CD4-positive, alpha-beta T cell treated with Interleukin-2 at 100 ng/mL for 4 hours (primary cell): ENCODE data around the gene A1CF.
"Not testable (repeated sequence)": the region's sequence is repeated elsewhere in the genome, so short reads cannot be mapped to it uniquely, and the experiment has no call there.

Source experiments
- DNase-seq: peaks from one replicate; pipeline ENCODE4 v3.0.0-alpha.2; 2020; ENCODE audit warnings: low spot score

Gene A1CF, protein sequence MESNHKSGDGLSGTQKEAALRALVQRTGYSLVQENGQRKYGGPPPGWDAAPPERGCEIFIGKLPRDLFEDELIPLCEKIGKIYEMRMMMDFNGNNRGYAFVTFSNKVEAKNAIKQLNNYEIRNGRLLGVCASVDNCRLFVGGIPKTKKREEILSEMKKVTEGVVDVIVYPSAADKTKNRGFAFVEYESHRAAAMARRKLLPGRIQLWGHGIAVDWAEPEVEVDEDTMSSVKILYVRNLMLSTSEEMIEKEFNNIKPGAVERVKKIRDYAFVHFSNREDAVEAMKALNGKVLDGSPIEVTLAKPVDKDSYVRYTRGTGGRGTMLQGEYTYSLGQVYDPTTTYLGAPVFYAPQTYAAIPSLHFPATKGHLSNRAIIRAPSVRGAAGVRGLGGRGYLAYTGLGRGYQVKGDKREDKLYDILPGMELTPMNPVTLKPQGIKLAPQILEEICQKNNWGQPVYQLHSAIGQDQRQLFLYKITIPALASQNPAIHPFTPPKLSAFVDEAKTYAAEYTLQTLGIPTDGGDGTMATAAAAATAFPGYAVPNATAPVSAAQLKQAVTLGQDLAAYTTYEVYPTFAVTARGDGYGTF

GRCh38 chr10:50885097-50885859, at the start of gene A1CF:
Gene A1CF (minus strand): TSS chr10:50885627. CDS start chr10:50859940, 25,687 bp downstream.
- DNase-seq: no peak

DNA sequence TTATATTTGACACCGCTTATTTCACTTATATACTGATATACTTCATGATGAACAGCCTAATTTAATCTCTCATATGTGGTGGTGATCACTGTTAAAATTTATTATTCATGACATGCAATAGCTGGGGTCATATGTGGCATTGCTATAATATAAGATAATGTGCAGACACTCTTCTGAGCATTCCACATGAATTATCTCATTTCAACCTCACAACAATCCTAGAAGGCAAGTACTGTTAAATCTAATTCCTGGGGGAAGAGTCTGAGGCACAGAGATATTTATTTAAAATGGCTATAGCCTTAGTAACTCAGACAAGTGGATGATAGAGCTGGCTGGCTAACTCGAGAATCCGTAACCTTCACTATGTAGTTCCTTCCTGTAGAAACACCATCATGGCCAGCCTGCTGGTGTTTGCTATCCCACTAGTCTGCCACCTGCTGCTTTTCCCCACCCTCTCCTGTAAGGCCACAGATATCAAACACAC, 46.6 kb upstream of the A1CF start:
- DNase-seq: no peak

GRCh38 chr10:50929670-50930069, 44.2 kb upstream of the A1CF start:
- DNase-seq: no peak

- no peak for DNase-seq
Measured at GRCh38 chr10:50928190-50928552, 42.7 kb upstream of the A1CF start.

GRCh38 chr10:50927522-50928189, 42.2 kb upstream of the A1CF start:
- no peak for DNase-seq

GRCh38 chr10:50923471-50923870, 38.0 kb upstream of the A1CF start:
- DNase-seq: not testable (repeated sequence)

- no peak for DNase-seq
Measured at GRCh38 chr10:50919010-50919409, 33.6 kb upstream of the A1CF start.

DNA sequence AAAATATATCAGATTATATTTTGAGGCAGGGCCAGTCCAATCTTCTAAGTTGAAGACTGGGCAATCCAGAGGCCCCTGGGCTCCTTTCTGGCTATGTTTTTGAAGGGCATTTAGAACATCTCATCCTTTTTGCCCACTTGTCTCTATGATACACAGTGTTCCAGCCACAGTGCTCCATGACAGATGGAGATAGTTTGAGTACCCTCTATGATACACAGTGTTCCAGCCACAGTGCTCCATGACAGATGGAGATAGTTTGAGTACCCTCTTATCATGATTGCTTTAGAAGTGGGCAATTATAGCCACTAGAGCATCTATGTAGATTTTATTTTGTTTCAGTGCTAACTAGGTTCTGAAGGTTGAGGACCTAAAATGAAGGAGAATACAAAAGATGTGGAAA, 33.1 kb upstream of the A1CF start:
- DNase-seq: no peak

- DNase-seq: no peak
Measured at GRCh38 chr10:50917486-50917885, 32.1 kb upstream of the A1CF start.

GRCh38 chr10:50909334-50910014, 24.0 kb upstream of the A1CF start:
- no peak for DNase-seq

GRCh38 chr10:50908366-50908765, 22.9 kb upstream of the A1CF start:
- DNase-seq: no peak

DNA sequence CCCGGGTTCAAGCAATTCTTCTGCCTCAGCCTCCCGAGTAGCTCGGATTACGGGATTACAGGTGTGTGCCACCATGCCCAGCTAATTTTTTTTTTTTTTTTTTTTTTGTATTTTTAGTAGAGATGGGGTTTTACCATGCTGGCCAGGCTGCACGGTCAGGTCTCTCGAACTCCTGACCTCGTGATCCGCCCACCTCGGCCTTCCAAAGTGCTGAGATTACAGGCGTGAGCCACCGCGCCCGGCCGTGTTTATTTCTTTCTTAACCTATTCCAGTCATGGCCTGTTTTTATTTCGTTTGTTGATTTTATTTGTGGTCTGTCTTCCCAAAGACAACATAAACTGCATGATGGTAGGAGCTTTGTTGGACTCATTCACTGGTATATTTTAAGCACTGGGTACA, 20.4 kb upstream of the A1CF start:
- DNase-seq: not testable (repeated sequence)

DNA sequence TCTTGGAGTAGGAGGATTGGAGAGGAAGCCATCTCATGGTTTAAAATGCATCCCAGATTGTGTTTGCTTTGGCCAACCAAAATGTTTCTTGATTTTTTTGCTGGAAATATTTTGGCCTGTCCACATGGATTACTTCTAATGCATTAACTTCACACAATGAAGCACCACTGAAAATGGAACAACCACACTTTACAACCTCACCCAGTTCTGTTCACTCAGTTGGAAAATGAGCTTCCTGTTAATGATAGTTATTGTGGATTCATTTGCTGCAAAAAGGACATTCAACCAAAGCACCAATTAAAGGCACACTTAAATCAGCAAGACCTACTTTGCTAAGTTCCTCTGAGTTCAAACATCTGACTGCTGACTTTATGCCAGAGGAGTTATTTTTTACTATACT, 11.3 kb upstream of the A1CF start:
- DNase-seq: no peak

GRCh38 chr10:50894312-50894711, 8.9 kb upstream of the A1CF start:
- no peak for DNase-seq

DNA sequence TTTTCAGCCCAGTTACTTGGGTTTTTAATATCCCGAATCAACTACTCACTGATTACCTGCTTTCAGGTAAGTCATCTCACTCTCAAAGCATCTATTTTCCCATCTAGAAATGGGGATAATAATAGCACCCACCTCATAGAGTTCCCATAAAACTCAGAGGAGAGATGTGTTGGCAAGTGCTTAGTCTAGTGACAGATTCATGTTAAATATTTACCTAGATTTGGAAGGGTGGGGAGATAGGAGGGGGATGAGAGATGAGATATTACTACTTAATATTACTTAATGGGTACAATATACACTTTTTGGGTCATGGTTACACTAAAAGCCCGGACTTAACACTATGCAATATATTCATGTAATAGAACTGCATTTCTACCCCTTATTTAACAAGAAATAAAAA, 7.0 kb upstream of the A1CF start:
- DNase-seq: no peak

DNA sequence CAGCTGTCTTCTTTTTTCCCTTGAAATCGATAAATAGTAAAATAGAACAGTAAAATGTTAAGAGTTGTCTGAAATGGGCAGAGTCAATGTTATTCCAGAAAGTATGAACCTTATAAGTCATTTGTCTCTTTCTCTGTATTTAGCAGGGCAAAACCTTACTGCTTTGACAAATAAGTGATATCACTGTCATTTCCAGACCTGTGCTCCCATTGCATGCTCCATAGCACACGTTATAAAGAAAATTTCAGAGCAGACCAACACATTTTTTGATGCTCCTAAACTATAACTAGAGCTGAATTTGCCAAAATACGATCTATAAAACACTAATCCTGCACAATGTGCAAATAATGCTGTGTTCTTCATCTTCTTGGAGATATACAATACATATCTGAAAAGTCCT, 1.1 kb downstream of the A1CF start:
- DNase-seq: no peak

GRCh38 chr10:50883629-50884028, 1.8 kb downstream of the A1CF start:
- no peak for DNase-seq

DNA sequence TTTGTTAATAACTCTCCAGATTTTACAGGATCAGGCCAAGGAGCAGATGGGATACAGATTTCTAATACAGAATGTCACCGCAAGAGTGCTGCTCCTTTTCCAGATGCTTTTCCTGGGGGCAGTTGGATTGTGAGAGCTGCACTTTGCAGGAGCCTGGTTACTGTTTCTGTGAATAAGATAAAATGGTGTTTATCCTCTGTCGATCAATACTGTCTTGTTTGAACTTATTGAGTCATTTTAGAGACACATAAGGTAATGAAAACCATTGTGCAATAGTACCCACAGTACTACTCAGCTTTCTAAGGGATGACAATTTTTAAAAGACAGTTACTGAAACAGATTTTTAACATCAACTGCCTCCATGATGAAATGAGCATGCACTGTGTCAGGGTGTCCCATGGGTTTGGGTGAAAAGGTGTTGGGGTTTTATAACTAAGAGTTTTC, 2.9 kb downstream of the A1CF start:
- DNase-seq: no peak

DNA sequence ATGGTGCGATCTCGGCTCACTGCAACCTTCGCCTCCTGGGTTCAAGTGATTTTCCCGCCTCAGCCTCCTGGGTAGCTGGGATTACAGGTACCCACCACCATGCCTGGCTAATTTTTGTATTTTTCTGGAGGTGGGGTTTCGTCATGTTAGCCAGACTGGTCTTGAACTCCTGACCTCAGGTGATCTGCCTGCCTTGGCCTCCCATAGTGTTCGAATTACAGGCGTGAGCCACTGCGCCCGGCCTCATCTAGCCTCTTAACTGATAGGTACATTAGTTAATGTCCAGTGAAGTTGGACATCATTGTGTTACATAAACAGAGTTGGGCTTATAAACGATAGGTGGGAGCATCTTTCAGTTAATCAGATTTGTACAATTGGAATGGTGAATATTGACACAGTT, 4.4 kb downstream of the A1CF start:
- not testable (repeated sequence) for DNase-seq

DNA sequence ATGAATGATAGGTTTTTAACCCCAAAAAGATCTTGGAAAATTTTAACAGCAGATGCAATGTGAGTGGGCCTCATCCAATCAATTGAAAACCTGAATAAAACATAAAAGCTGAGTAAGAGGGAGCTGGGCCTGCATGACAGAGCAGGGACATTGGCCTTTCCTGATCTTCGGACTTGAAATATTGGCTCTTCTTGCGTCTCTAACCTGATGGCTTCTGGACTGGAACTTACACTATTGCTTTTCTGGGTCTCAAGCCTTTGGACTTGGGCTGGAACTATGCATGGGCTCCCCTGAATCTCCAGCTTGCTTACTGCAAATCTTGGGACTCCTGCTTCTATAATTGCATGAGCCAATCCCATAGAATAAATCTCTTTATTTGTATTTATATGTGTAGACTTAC, 9.0 kb downstream of the A1CF start:
- no peak for DNase-seq

GRCh38 chr10:50874723-50875122, 10.7 kb downstream of the A1CF start:
- DNase-seq: no peak

- DNase-seq: no peak
Measured at GRCh38 chr10:50866317-50866716, 19.1 kb downstream of the A1CF start.
